HFF-Myc (cell line): ENCODE measurements around the gene PCDH17.

Source experiments
- DNase-seq: peaks from one replicate; pipeline ENCODE4 v3.0.0-alpha.2; 2011; ENCODE audit warnings: low read depth; ENCODE audit errors: extremely low read depth
- H3K4me3 ChIP-seq: replicated peaks from 2 replicates; pipeline ENCODE4 v1.5.1; 2011; ENCODE audit warnings: low read depth, mild to moderate bottlenecking, control low read depth, low read length
- CTCF ChIP-seq: IDR thresholded peaks from 2 replicates; pipeline ENCODE4 v1.5.1; 2012; ENCODE audit warnings: mild to moderate bottlenecking, low read depth, low read length, control low read depth; ENCODE audit errors: missing control alignments

Gene PCDH17

GRCh38 chr13:57740719-57741118 is 109.2 kb downstream of the PCDH17 start:
- no peak for DNase-seq
- TF ChIP-seq CTCF: no peak
- no peak overlapping the region for H3K4me3 ChIP-seq

GRCh38 chr13:57748096-57748495 is 116.6 kb downstream of the PCDH17 start:
- DNase-seq: no peak
- H3K4me3 ChIP-seq: no peak overlapping the region
- no peak for TF ChIP-seq CTCF

DNA sequence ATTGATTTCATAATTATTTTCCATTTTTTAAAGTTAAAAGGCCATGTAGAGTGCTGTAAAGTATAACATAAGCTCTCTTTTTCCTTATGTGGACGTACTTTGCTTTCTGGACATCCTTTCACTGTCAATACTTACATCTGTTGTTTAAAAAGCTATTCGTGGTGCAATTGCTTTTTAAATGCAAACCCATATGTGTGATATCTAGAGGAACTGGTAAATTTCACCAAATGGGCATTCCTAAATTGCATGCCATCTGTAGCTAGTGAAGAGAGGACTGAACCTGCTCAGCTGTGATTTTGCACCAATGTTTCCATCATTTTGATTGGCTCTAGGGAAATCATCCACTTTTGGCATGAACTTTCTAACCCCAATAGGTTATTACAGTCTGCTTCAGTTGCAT is 129.4 kb downstream of the PCDH17 start:
- DNase-seq: no peak
- TF ChIP-seq CTCF: no peak
- no peak overlapping the region for H3K4me3 ChIP-seq

- DNase-seq: no peak
- H3K4me3 ChIP-seq: no peak overlapping the region
- TF ChIP-seq CTCF: no peak
Measured at GRCh38 chr13:57763689-57764088, 132.1 kb downstream of the PCDH17 start.
